H1 (cell line): ENCODE measurements around the gene GPRIN1. TPM values are rescaled to one million over a fixed set of nuclear protein-coding genes. Genes with fewer than 3 reads are reported as not detected.

Experiments
- ATF2 ChIP-seq: IDR thresholded peaks from 2 replicates; pipeline ENCODE4 v1.6.1; 2012; ENCODE audit warnings: low read length, inconsistent platforms
- BCL11A ChIP-seq, 2 experiments: IDR thresholded peaks; one replicate each; pipeline ENCODE4 v1.6.1; 2011; ENCODE audit warnings: low read depth in 2 of 2, low read length in 2 of 2, mild to moderate bottlenecking in 2 of 2
- CBX5 ChIP-seq: fragments of 300-800, 300-1000 bp; sonication (generic); IDR thresholded peaks from 2 replicates; pipeline ENCODE4 v1.7.1; 2016; ENCODE audit warnings: antibody characterized with exemption, low read length, low read depth
- CHD1 ChIP-seq: IDR thresholded peaks from 2 replicates; pipeline ENCODE4 v1.6.1; 2012; ENCODE audit warnings: low read depth, low read length, improper control_type of control experiment
- CHD2 ChIP-seq: IDR thresholded peaks from 2 replicates; pipeline ENCODE4 v1.6.1; 2012; ENCODE audit warnings: low read length, improper control_type of control experiment
- CTBP2 ChIP-seq: IDR thresholded peaks from 2 replicates; pipeline ENCODE4 v1.7.0; 2011; ENCODE audit warnings: borderline replicate concordance, mild to moderate bottlenecking, moderate library complexity, mixed read lengths, low read length; ENCODE audit not compliant: insufficient read depth, insufficient read length
- EGR1 ChIP-seq: IDR thresholded peaks from 2 replicates; pipeline ENCODE4 v1.6.1; 2011; ENCODE audit warnings: low read depth, low read length, borderline replicate concordance
- FOSL1 ChIP-seq: IDR thresholded peaks from 2 replicates; pipeline ENCODE4 v1.6.1; 2011; ENCODE audit warnings: mild to moderate bottlenecking, low read depth, low read length, moderate library complexity; ENCODE audit not compliant: insufficient read depth
- GABPA ChIP-seq: IDR thresholded peaks from 2 replicates; pipeline ENCODE4 v1.6.1; 2011; ENCODE audit warnings: mild to moderate bottlenecking, low read length, moderate library complexity, borderline replicate concordance; ENCODE audit not compliant: insufficient read depth
- HDAC2 ChIP-seq, 2 experiments: fragments of 300-600 bp in 1 of 2; sonication (generic) in 1 of 2; IDR thresholded peaks; 2 replicates each; pipeline ENCODE4 v1.6.1; 2011 to 2012; ENCODE audit warnings: low read depth in 2 of 2, low read length in 2 of 2, mild to moderate bottlenecking in 2 of 2, moderate library complexity in 2 of 2, borderline replicate concordance in 1 of 2, inconsistent platforms in 1 of 2
- HDAC6 ChIP-seq: IDR thresholded peaks from one replicate; pipeline ENCODE4 v1.7.1; 2012; ENCODE audit warnings: low read depth, mild to moderate bottlenecking, inconsistent platforms, low read length, moderate library complexity
- NANOG ChIP-seq: IDR thresholded peaks from 2 replicates; pipeline ENCODE4 v1.6.1; 2011; ENCODE audit warnings: low read length, low read depth, mild to moderate bottlenecking, inconsistent platforms; ENCODE audit not compliant: insufficient read depth, poor library complexity, severe bottlenecking
- POU5F1 ChIP-seq: IDR thresholded peaks from 2 replicates; pipeline ENCODE4 v1.6.1; 2011; ENCODE audit warnings: low read depth, mild to moderate bottlenecking, low read length, moderate library complexity
- RFX5 ChIP-seq: IDR thresholded peaks from 2 replicates; pipeline ENCODE4 v1.6.1; 2011; ENCODE audit warnings: low read depth, low read length, improper control_type of control experiment, borderline replicate concordance
- SIN3A ChIP-seq, 2 experiments: IDR thresholded peaks in 1 of 2; conservative IDR thresholded peaks in 1 of 2; 2 replicates each; pipeline ENCODE4 v1.6.1; 2011 to 2012; ENCODE audit warnings: low read length in 2 of 2, improper control_type of control experiment in 1 of 2, low read depth in 1 of 2, mild to moderate bottlenecking in 1 of 2
- SIRT6 ChIP-seq: IDR thresholded peaks from one replicate; pipeline ENCODE4 v1.7.1; 2012; ENCODE audit warnings: low read length, inconsistent platforms
- SP4 ChIP-seq: IDR thresholded peaks from 2 replicates; pipeline ENCODE4 v1.6.1; 2012; ENCODE audit warnings: low read length, inconsistent platforms
- SUZ12 ChIP-seq: fragments of 200-600 bp; sonication (generic); IDR thresholded peaks from 2 replicates; pipeline ENCODE4 v1.6.1; 2012; ENCODE audit warnings: mild to moderate bottlenecking, inconsistent platforms, low read length, moderate library complexity, mixed read lengths
- TAF7 ChIP-seq: optimal IDR thresholded peaks from 2 replicates; pipeline ENCODE3; 2011; ENCODE audit warnings: low read depth, mild to moderate bottlenecking, inconsistent platforms, low read length, moderate library complexity, borderline replicate concordance
- TBP ChIP-seq: IDR thresholded peaks from 2 replicates; pipeline ENCODE4 v1.6.1; 2011; ENCODE audit warnings: low read depth, low read length, improper control_type of control experiment
- YY1 ChIP-seq: IDR thresholded peaks from 2 replicates; pipeline ENCODE4 v1.6.1; 2011; ENCODE audit warnings: low read depth, mild to moderate bottlenecking, low read length
- ZNF274 ChIP-seq: IDR thresholded peaks from 2 replicates; pipeline ENCODE4 v1.7.0; 2012; ENCODE audit warnings: low read length, borderline replicate concordance; ENCODE audit errors: extremely low read depth
- polyA plus RNA-seq, 7 experiments: library from polyadenylated mRNA; depleted of rRNA in 3 of 7; stranded (reverse) in 5 of 7; unstranded in 2 of 7; fragments of >200 nt in 5 of 7; fragments of 200-250 nt in 2 of 7; gene quantifications; 1 replicate in 5 of 7; 2 replicates in 1 of 7; 4 replicates in 1 of 7; pipeline versions ENCODE4 v1.2.1 to v1.2.3, GENCODE V29; 2011 to 2013; ENCODE audit warnings: missing spikeins in 2 of 7, mixed read lengths in 2 of 7
- total RNA-seq: library from RNA; stranded (reverse); fragmentation: NEBNext Ultra II Directional; extraction: Animal tissue kit (Norgen Biotek cat#: 25700); gene quantifications from 2 replicates; pipeline ENCODE4 v1.2.1, GENCODE V29; 2021
- TF ChIP-seq, protein P1 (sequence below): IDR thresholded peaks from 2 replicates; pipeline ENCODE4 v1.6.1; 2011; ENCODE audit warnings: low read length, improper control_type of control experiment

Gene GPRIN1
- total and polyA plus RNA-seq, 2 of the 8 experiments (the other 6 are each of a cell fraction or from before 2014, with no cell fraction given): 3.3 to 12.0 TPM

- TF ChIP-seq NANOG (no peak), SUZ12 (no peak), BCL11A (IDR thresholded peaks at IDR 0.05; ENCODE audit: low read depth in 2 of 2, low read length in 2 of 2) (no peak), POU5F1 (no peak), GABPA (peak; percentile 49; the same call in 1 of the 2 replicates), YY1 (0 out of 2 replicates have a peak, but pooled peaks have one; percentile 5), SIRT6 (no peak), HDAC6 (no peak), ZNF274 (no peak), CBX5 (no peak), HDAC2 (IDR thresholded peaks at IDR 0.05; ENCODE audit: borderline replicate concordance in 1 of 2, low read depth in 2 of 2, low read length in 2 of 2) (no peak), SP4 (no peak), CTBP2 (no peak), RFX5 (no peak), CHD1 (no peak), EGR1 (no peak), FOSL1 (no peak), TBP (peak; percentile 53; the same call in 1 of the 2 replicates), CHD2 (no peak), SIN3A (conservative IDR thresholded peaks at IDR 0.05 in 1 of 2, IDR thresholded peaks at IDR 0.05 in 1 of 2; ENCODE audit: low read depth in 1 of 2, low read length in 2 of 2) (no peak), TAF7 (no peak), ATF2 (no peak)
- TF ChIP-seq, protein P1, sequence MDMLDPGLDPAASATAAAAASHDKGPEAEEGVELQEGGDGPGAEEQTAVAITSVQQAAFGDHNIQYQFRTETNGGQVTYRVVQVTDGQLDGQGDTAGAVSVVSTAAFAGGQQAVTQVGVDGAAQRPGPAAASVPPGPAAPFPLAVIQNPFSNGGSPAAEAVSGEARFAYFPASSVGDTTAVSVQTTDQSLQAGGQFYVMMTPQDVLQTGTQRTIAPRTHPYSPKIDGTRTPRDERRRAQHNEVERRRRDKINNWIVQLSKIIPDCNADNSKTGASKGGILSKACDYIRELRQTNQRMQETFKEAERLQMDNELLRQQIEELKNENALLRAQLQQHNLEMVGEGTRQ: no peak
Measured at GRCh38 chr5:176578391-176578808, 31.6 kb downstream of the GPRIN1 start (continued).
